ENCODE data around the gene MERTK.
"Not testable (repeated sequence)": the region's sequence is repeated elsewhere in the genome, so short reads cannot be mapped to it uniquely, and the experiment has no call there.

Gene MERTK

DNA sequence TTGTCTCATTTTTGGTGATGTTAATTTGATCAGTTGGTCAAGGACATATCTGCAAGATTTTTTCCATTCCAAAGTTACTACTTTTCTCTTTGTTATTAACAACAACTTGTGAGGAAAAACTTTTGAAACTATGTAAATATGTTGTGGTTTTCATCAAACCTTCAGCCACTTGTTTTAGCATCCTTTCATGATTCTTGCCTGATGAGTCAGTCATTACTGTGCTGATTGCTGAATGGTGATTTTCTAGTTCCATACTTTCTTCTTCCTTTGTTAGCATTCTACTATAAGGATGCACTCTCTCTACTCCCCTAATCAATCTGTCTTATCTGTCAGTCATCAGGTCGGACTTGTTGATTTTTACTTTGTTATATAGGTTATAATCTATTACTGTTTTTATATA, 167.6 kb downstream of the MERTK start:
- Histone ChIP-seq H3K36me3 (ENCODE audit: control insufficient read depth, low read length) (peaks cover 63% of the 10 kb centered on the region), H3K27ac (ENCODE audit: low read depth, low read length) (no peak overlapping the region), H3K4me3 (ENCODE audit: low read length) (no peak overlapping the region), H3K9me2 (replicated peaks; ENCODE audit: control insufficient read depth, low read length) (no peaks in the 10 kb centered on the region), H3K4me1 (ENCODE audit: control insufficient read depth, low read length) (no peaks in the 10 kb centered on the region), H3K4me2 (ENCODE audit: low read length) (no peak overlapping the region), H3K79me2 (ENCODE audit: control insufficient read depth, low read length) (no peaks in the 10 kb centered on the region), H3F3A (ENCODE audit: control insufficient read depth, insufficient read depth) (no peaks in the 10 kb centered on the region), H4K20me1 (ENCODE audit: control insufficient read depth, insufficient read depth, low read depth, low read length) (no peaks in the 10 kb centered on the region), H3K27me3 (ENCODE audit: control insufficient read depth, low read length) (no peaks in the 10 kb centered on the region), H3K9me3 (ENCODE audit: control insufficient read depth, insufficient read depth, low read length) (no peaks in the 10 kb centered on the region)
- no peak for TF ChIP-seq EZH2phosphoT487 (IDR thresholded peaks at IDR 0.05; ENCODE audit: borderline replicate concordance, low read length)
- TF ChIP-seq, protein P1, sequence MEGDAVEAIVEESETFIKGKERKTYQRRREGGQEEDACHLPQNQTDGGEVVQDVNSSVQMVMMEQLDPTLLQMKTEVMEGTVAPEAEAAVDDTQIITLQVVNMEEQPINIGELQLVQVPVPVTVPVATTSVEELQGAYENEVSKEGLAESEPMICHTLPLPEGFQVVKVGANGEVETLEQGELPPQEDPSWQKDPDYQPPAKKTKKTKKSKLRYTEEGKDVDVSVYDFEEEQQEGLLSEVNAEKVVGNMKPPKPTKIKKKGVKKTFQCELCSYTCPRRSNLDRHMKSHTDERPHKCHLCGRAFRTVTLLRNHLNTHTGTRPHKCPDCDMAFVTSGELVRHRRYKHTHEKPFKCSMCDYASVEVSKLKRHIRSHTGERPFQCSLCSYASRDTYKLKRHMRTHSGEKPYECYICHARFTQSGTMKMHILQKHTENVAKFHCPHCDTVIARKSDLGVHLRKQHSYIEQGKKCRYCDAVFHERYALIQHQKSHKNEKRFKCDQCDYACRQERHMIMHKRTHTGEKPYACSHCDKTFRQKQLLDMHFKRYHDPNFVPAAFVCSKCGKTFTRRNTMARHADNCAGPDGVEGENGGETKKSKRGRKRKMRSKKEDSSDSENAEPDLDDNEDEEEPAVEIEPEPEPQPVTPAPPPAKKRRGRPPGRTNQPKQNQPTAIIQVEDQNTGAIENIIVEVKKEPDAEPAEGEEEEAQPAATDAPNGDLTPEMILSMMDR (IDR thresholded peaks at IDR 0.05; ENCODE audit: low read depth, low read length, poor library complexity, severe bottlenecking) = no peak

DNA sequence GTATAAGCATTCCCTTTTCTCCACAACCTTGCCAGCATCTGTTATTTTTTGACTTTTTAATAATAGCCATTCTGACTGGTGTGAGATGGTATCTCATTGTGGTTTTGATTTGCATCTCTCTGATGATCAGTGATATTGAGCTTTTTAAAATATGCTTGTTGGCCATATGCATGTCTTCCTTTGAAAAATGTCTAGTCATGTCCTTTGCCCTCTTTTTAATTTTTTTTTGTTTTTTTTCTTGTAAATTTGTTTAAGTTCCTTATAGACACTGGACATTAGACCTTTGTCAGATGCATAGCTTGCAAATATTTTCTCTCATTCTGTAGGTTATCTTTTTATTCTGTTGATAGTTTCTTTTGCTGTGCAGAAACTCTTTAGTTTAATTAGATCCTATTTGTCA, 171.4 kb downstream of the MERTK start:
- not testable (repeated sequence) for H3K4me1 ChIP-seq (ENCODE audit: control insufficient read depth, low read length); H3F3A ChIP-seq (ENCODE audit: control insufficient read depth, insufficient read depth); H3K9me2 ChIP-seq (replicated peaks; ENCODE audit: control insufficient read depth, low read length); H3K4me2 ChIP-seq (ENCODE audit: low read length); H3K9me3 ChIP-seq (ENCODE audit: control insufficient read depth, insufficient read depth, low read length); H3K79me2 ChIP-seq (ENCODE audit: control insufficient read depth, low read length); H3K27ac ChIP-seq (ENCODE audit: low read depth, low read length); H3K27me3 ChIP-seq (ENCODE audit: control insufficient read depth, low read length); H3K4me3 ChIP-seq (ENCODE audit: low read length); H4K20me1 ChIP-seq (ENCODE audit: control insufficient read depth, insufficient read depth, low read depth, low read length)
- H3K36me3 ChIP-seq (ENCODE audit: control insufficient read depth, low read length) = peaks cover 36% of the 10 kb centered on the region

DNA sequence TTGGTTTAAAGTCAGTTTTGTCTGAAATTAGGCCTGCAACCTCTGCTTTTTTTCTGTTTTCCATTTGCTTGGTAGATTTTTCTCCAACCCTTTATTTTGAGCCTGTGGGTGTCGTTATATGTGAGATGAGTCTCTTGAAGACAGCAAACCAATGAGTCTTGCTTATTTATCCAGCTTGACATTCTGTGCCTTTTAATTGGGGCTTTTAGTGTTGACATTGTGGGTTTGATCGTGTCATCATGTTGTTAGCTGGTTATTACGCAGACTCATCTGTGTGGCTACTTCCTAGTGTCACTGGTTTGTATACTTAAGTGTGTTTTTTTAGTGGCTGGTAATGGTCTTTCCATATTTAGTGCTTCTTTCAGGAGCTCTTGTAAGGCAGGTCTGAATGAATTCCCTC, 175.5 kb downstream of the MERTK start:
- Histone ChIP-seq H3K9me2 (replicated peaks; ENCODE audit: control insufficient read depth, low read length) (no peaks in the 10 kb centered on the region), H3K4me3 (ENCODE audit: low read length) (no peak overlapping the region), H3K79me2 (ENCODE audit: control insufficient read depth, low read length) (no peaks in the 10 kb centered on the region), H3K9me3 (ENCODE audit: control insufficient read depth, insufficient read depth, low read length) (no peaks in the 10 kb centered on the region), H4K20me1 (ENCODE audit: control insufficient read depth, insufficient read depth, low read depth, low read length) (no peaks in the 10 kb centered on the region), H3K27ac (ENCODE audit: low read depth, low read length) (no peak overlapping the region), H3F3A (ENCODE audit: control insufficient read depth, insufficient read depth) (no peaks in the 10 kb centered on the region), H3K4me2 (ENCODE audit: low read length) (no peak overlapping the region), H3K4me1 (ENCODE audit: control insufficient read depth, low read length) (0 out of 2 replicates have a peak, but pooled peaks cover 4% of the 10 kb centered on the region), H3K36me3 (ENCODE audit: control insufficient read depth, low read length) (peaks cover 33% of the 10 kb centered on the region), H3K27me3 (ENCODE audit: control insufficient read depth, low read length) (no peaks in the 10 kb centered on the region)
- TF ChIP-seq, protein P1 (IDR thresholded peaks at IDR 0.05; ENCODE audit: low read depth, low read length, poor library complexity, severe bottlenecking) = no peak
- TF ChIP-seq EZH2phosphoT487 (IDR thresholded peaks at IDR 0.05; ENCODE audit: borderline replicate concordance, low read length) = no peak

DNA sequence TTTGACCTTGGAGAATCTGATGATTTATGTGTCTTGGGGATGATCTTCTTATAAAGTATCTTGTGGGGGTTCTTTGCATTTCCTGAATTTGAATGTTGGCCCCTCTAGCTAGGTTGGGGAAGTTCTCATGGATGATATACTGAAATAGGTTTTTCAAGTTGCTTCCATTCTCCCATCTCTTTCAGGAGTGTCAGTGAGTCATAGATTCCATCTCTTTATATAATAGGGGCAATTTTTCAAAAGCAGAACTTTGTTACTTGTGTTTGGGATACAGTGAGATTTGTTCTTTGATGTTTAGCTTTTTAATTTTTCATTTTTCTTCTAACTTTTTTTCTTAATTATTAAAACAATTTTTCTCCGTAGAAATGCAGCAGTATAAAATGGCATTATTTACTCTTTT, 176.1 kb downstream of the MERTK start:
- Histone ChIP-seq H3K9me2 (replicated peaks; ENCODE audit: control insufficient read depth, low read length) (no peaks in the 10 kb centered on the region), H3K4me3 (ENCODE audit: low read length) (no peak overlapping the region), H3F3A (ENCODE audit: control insufficient read depth, insufficient read depth) (no peaks in the 10 kb centered on the region), H3K36me3 (ENCODE audit: control insufficient read depth, low read length) (peaks cover 29% of the 10 kb centered on the region), H3K27ac (ENCODE audit: low read depth, low read length) (no peak overlapping the region), H4K20me1 (ENCODE audit: control insufficient read depth, insufficient read depth, low read depth, low read length) (no peaks in the 10 kb centered on the region), H3K9me3 (ENCODE audit: control insufficient read depth, insufficient read depth, low read length) (no peaks in the 10 kb centered on the region), H3K4me2 (ENCODE audit: low read length) (no peak overlapping the region), H3K27me3 (ENCODE audit: control insufficient read depth, low read length) (no peaks in the 10 kb centered on the region), H3K4me1 (ENCODE audit: control insufficient read depth, low read length) (0 out of 2 replicates have a peak, but pooled peaks cover 4% of the 10 kb centered on the region), H3K79me2 (ENCODE audit: control insufficient read depth, low read length) (no peaks in the 10 kb centered on the region)
- TF ChIP-seq EZH2phosphoT487 (IDR thresholded peaks at IDR 0.05; ENCODE audit: borderline replicate concordance, low read length) = no peak
- TF ChIP-seq, protein P1 (IDR thresholded peaks at IDR 0.05; ENCODE audit: low read depth, low read length, poor library complexity, severe bottlenecking) = no peak

Data from DOHH2 (cell line).